Stimulated activated CD4-positive, alpha-beta T cell treated with anti-CD3 and anti-CD28 coated beads, Interleukin-1b, Interleukin-23, amount 100 ng/mL, for 24 hours (primary cell): ENCODE results near the gene ZDHHC8.
"Not testable (repeated sequence)": the region's sequence is repeated elsewhere in the genome, so short reads cannot be mapped to it uniquely, and the experiment has no call there.

ENCODE experiments used
- DNase-seq, 4 experiments: peaks; one replicate each; pipeline ENCODE4 v3.0.0-alpha.2; 2020; ENCODE audit warnings: low read depth in 4 of 4, low spot score in 1 of 4

The ZDHHC8 gene

DNA sequence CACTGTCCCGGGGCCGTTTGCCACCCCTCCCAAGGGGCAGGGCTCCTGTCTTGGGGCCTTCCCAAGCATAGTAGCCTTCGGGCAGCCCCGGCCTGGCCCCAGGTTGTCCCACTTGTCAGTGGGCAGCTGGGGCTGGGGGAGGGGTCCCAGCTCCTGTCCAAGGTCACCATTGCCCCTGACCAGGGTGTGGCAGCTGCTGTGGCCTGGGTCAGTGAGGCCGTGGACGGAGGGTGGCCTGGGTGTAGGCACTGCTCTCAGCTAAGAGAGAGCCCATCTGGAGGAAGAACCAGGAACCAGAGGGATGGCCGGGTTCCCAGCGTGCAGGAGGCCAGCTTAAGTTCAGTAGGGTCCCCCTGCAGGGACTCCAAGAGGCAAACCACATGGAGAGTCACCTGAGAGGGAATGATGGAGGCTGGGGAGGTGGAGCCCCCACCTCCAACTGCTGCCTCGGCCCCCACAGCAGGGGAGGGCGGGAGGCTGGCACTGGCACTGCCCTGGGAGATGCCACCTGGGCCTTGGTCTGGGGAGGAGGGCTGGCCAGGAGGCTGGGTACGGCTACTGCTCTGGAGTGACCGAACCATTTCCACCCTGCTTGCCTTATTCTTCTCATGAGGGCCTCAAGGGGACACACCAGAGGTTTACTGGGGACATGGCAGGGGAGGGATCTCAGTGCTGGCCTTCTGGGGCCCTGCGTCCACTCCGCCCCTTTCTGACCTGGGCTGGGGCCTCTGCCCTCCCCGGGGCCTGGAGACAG, 26.0 kb downstream of the ZDHHC8 start:
- no peak for DNase-seq

DNA sequence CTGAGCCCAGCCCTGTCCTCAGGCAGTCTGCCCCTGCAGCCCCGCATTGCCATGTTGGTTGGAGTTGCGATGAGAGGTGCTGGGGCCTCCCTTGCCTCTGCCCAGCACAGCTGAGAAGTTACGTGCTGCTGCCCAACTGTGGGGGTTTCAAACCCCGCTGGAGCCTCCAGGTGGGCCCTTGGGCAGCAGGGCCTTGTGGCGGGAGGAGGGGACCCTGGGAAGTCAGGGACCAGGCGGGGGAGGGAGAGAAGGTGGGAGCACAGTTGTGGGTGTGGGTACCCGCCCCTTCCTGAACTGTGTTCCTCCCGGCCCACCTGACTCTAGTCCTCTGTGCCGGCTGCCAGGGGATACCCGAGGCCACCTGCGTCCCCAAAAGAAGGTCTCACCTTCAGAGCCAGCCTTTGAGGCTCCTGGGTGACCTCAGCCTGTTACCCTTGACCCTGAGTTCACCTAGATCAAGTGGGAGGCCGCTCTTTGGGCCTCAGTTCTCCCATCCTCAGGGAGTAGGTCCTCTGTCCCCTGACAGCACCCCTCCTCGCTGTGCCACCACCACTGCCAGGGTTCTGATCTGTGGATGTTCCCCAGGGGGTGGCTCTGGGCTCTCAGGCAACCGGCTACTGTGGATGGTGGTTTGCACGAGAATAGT, 26.9 kb downstream of the ZDHHC8 start:
- DNase-seq: no peak

DNA sequence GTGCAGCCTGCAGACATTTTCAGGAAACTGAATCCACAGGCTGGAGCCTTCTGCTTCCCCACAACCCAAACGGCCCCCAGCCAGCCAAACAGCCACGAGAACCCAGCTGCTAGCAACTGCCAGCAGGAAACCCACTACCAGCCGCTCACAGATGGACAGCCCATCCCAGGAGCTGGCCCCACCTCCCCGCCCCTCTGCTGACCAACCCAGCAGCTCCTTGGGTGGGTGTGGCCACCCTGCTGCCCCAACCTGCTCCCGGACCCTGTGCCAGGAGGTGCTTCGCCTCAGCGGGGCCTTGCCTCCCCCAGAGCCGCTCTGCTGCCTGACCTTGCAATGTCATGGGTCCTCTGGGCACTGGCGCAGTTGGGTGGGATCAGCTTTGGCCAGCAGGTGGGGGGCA, 27.5 kb downstream of the ZDHHC8 start:
- DNase-seq: no peak

DNA sequence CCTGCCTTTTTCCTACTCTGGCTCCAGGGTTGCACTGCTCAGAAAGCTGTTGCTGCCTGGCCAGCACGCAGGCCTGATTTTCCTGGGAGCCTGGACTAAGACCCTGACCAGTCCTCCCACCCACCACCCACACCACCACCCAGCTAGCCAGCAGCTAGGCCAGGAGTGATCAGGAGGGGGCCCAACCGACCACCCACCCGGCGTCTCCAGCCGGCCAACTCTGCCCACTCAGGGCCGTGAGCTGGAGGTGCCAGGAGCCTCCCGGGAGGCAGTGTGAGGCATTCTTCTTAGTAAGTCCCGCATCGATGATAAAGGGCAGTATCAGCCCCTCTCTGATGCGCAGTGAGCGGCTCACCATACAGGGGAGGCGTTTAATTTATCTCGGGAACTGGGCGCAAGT, 27.9 kb downstream of the ZDHHC8 start:
- not testable (repeated sequence) for DNase-seq

DNA sequence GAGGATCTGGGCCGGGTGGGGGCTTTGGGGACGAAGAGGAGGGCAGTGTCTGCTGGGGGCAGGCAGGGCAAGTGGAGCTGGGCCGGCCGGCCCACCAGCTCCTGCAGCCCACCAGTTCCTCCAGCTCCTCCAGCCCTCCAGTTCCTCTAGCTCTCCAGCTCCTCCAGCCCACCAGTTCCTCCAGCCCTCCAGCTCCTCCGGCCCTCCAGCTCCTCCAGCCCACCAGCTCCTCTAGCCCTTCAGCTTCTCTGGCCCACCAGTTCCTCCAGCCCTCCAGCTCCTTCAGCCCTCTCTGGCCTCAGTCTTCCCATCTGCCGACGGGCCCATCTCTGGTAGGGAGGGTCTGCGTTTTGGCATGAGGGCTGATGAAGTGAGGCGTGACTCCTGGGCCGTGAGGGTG, 28.4 kb downstream of the ZDHHC8 start:
- DNase-seq: no peak

DNA sequence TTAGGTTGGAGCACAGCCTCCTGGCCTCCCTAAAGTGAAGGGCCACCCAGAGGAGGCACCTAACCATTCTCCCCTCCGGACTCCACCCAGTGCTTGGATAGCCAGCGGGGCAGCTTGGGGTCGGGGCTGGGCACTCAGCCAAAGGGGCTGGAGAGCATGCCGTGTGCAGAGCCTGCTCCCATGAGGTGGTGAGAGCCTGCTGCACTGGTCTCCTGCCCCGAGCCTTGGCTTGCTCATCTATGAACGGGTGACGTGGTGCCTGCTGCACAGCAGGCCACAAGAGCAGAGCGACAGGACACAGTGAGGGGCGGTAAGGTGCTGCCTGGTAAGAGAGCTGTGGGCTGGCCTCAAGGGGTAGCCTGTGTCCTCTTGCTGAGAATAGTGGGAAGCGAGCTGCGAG, 33.3 kb downstream of the ZDHHC8 start:
- no peak for DNase-seq

DNA sequence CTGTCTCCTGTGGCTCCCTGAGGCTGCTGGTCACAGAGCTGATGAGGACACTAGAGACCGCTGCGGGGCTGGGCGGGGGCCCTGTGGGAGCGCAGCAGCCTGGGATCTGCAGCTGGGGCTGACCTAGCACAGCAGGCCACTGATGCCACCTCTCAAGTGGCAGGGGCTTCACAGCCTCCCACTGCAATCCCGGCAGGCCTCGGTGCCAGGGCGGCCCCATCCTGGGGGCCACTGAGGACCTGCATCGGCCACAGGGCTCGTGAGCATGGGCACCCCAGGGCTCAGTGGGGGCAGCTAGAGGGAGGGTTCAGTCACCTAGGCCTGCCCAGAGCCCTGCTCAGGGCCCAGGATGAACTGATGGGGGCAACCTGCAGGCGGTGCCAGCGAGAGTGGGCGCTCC, 33.8 kb downstream of the ZDHHC8 start:
- no peak for DNase-seq

DNA sequence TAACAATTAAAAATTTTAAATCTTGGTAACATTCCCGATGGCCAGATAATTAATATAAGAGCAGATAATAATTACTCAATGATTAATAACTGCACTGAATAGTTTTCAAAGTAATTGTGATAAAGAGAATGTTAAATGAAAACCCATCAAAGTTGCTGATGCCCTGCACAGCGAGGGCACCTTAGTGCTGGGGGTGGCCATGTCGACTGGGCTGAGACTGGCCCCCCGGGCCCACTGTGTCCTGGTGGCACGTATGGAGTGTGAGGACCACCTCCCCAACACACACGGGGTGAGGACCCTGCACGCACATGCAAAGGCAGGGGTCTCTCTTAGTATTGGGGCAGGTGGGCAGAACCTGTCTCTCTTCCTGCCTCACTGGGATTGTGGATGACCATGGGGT, 34.3 kb downstream of the ZDHHC8 start:
- no peak for DNase-seq

DNA sequence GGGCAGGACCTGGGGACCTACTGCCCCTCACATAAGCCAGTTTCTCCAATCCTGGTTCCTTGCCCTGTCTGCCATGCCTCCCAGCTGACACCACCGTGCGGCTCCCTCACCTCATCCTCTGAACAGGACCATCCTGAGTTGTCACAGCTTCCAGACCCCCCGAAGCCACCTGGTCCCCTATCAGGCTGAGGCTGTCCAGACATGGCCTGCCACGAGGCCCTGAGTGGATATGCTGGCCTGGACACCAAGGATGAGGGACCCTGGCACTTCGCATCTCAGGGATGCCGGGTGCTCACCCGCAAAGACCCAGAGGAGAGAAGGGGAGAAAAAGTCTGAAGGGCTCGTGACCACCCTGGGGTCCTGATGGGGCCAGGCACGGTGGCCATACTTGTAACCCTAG, 35.1 kb downstream of the ZDHHC8 start:
- no peak for DNase-seq

DNA sequence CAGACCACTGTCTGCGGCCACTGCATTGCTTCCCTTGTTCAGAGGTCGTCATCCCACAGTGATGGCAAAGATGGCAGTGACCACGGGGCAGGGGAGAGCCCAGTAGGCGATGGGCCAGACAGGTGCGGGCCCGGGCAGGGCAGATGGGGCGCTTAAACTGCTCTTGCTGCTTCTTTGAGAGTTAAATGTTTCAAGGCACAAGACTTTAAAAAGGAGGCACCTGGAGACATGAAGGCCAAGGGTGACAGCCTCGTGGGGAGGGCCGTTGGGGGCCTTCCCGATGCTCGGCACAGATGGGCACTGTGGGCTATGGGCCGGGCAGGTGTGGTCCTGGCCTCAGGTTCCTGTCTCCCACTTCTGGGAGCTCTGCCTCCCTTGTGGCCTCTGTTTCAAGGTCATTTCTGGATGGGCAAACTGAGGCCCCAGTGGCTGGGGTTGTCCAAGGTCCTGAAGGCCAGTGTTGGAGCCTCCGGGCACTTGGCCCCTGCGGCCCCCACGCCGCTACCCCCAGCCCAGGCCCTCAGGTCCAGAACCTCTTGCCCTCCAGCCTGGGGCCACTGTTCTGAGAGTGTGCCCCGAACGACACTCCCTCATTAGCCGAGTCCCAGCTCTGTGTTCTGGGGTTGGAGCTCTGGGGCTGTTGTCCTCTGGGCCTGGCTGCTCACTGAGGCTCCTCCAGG, 36.2 kb downstream of the ZDHHC8 start:
- no peak for DNase-seq

DNA sequence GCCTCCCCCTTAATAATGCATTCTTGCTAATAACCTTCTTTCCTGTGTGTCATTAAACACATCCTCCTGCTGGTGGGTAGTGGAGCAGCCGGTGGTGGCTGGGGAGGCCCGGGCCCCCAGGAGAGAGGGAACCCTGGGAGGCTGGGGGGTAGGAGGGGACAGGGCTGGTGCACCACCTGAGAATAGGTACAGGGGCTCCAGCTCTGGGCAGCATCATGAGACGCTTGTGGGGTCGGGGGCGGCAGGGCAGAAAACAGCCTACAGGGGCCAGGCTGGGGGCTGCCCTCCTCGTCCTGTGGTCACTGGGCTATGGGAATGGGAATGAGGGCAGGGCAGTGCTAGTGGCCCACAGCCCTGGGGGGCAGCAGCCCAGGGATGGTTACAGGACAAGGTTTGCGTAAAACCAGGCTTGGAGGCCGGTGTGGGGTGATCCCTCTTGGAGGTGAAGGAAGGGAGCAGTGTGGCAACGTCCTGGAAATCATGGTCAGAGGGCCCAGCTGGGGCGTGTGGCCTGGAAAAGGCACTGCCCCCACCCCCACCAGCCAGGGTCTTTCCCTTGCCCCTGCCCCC, 37.7 kb downstream of the ZDHHC8 start:
- no peak for DNase-seq

DNA sequence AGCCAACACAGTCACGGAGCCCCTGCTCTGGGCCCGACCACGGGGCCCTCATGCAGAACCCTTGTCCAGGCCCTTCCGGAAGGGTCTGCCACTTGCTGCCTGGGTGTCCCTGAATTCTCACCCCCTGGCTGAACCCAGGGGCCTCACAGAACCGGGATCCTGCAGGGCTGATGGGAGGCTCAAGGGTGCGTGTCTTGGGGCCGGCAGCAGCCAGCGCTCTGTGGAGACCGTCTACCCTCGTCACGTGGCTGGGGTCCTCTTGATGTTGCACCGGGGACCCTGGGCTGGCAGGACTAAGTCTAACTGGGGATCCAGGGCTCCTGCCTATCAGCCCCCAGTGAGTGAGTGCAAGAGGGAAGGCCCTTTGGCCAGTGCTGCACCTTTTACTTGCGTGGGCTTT, 38.6 kb downstream of the ZDHHC8 start:
- no peak for DNase-seq

DNA sequence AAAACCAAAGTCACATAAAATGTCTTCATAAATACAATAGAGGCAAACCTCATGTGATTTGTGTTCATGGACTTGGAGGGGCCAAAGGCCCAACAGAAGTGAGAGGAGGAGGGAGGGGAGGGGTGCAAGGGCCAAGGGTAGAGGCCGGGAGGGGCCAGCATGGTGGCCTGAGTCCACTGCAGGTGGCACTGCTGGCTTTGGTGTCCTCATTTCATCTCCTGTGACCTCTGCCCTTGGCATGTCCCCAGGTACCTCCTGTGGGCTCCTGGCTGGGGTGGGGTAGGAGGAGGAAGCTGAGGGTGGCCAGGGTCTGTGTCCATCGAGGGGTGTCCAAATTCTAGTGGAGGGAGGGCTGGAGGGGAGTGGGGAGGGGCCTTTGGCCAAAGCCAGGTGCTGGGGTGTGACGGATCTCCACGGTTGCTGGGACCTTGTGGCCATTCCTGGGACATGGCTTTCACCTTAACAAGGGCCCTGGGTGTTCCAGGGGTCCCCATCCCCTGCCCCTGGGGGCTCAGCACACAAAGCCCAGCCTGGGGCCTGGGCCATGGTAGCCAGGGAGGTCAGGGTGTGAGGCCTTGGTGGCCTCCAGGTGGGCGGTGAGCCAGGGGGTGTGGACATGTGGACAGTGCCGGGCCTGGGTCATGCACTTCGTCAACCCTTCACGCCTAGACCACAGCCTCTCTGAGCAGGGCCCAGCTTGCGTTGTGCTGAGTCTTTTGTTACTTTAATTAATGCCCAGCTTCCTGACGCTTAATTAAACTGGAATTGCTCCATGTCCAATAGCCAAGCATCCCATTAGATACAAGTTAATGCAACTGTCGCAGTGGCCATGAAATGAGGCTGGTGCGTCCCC, 39.9 kb downstream of the ZDHHC8 start:
- DNase-seq: no peak

DNA sequence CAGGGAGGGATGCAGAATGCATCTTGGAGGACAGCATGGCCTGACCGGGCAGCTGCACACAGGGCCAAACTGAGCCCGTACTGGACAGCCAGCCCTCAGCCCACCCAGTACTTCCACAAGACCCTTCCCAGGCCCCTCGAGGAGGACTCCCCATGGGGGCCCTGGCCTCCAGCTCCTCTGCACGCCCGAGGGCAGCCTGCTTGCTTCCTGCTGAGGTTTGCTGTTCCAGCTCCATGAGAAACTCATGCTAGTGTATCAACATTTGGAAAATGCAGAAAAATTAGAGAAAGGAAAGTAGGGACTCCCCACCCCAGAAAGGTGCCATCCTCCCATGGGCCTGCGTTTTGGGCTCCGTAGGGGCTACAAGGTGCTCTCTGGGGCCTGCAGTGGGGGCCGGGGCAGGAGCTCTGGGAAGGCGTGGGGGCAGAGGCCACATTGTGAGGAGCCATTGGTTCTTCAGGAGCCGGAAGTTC, 40.6 kb downstream of the ZDHHC8 start:
- DNase-seq: no peak

DNA sequence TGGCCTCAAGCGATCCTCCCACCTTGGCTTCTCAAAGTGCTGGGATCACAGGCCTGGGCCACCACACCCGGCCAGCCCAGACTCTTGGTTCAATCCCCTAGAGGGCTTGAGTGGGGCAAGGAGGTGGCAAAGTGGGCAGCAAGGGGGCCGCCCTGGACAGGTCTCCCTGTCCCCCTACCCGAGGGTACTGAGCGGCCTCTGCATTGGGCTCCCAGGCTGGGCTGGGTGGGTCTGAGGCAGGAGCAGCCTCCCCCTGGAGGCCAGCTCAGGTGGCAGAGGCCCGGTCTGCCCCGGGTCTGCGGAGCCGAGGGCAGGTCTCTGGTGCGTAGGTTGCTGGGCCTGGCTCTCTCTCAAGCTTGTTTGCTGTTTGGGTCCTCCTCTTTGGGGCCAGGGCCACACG, 41.6 kb downstream of the ZDHHC8 start:
- DNase-seq: no peak

DNA sequence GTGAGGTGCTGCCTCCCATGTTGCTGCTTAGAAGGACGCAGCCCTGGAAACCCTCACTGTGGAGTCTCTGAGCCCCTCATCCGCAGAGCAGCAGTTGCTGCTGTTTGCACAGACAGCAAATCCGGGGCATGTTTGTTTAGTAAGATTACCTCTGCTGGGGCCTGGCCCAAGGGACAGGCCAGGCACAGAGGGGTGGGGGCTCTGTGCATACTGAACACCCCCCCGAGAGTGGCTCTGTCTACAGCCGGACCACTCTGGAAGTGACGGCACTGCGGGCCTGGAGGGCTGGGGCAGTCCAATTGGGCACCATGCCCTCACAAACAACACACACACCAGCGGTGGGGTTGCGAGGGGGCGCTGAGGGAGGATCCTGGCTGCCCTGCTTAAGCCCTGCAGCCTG, 42.2 kb downstream of the ZDHHC8 start:
- DNase-seq: no peak

DNA sequence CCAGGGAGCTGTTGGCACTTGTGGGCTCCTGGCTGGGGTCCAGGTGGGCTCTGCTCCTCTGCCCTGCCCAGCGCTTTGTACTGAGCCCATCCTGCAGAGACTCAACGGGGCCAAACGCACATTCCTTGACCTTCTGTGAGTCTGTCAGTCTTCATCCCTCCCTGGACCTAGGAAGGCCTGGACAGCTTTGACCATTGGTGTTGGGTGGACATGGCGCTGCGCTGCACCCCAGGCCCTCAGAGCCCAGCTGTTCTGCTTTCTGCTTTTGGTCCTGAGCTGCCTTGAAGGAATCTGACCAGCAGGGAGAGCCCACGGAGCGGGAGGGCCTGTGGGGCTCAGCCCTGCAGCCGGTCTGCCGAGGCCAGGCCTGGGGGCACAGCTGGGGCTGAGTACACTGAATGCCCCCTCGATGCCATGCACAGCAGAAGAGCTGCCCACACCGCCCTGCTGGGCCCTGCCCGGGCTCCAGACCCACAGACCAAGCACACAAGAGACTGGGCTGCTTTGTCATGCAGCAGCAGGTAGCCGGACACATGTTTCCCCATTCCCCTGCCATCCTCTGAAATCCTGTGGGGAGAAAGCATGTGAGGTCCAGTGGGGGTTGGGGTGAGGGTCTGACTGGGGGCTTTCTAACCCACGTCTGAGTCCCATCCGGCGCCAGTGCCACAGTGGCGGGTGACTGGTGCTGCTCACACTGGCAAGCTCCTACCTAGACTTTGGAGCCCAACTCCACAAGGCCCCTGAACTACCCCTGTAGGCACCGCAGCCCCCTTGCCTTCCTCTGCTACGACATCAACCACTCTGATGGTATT, 43.4 kb downstream of the ZDHHC8 start:
- no peak for DNase-seq

DNA sequence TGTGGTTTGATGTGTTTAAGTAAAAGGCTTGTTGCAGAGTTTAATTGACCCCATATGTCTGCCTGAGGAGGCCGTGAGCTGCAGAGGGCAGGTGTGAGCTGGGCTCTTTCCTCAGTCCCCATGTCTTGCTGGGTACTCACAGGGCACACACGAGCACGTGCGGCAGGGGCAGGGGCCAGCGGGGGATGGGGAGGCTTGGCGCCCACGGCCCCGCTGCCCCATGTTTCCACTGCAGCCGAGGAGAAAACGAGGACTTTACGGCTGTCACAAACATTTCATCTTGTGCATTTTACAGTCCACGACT, 43.9 kb downstream of the ZDHHC8 start:
- DNase-seq: no peak

DNA sequence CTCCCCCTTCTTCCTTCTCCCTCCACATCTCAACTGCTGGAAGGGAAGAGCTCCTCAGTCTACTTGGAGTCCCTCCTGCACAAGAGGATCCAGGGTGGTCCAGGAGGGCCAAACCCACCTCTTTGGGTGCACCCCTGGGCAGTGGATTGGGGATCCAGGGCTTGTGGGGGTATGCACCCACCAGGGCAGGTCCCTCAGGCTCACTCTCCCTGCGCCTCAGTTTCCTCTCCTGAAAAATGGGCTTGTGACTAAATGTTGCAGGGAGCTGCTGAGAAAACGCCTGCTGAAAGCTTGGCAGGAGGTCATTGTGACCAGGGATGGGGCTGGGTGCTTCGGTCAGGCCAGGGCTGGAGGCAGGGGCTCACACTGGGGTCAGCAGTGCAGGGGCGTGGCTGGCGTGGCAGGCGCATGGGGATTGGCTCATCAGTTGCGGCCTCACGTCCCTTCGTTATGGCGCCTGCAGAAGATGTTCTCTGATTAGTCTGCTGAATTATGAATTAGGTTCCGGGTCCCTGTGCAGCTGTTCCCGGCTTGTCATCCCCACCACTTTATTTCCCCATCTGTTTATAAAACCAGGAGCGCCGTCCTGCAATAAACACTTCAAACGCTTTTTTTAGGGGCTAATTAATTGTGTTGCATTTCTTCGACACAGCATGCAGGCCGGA, 44.9 kb downstream of the ZDHHC8 start:
- no peak for DNase-seq
